T-helper 2 cell (primary cell): ENCODE data around the gene ZFHX2.
A peak's percentile ranks its signal among the peaks of the same experiment; 100 is the strongest.

Experiments used
- DNase-seq, 5 experiments: peaks; one replicate each; pipeline versions ENCODE4 v3.0.0 to v3.0.0-alpha.2; 2012 to 2022

The ZFHX2 gene

GRCh38 chr14:23559010-23559925 lies 7.7 kb upstream of the ZFHX2 start:
- DNase-seq: peak; percentile 33 to 66 (median 56)

GRCh38 chr14:23558346-23559009 lies 6.9 kb upstream of the ZFHX2 start:
- no peak for DNase-seq

- DNase-seq: no peak
Observed at GRCh38 chr14:23557946-23558345, 6.4 kb upstream of the ZFHX2 start.

GRCh38 chr14:23557521-23557920 lies 6.0 kb upstream of the ZFHX2 start:
- DNase-seq: no peak

- DNase-seq: peak in 1 of 5 experiments; percentile 19
Observed at GRCh38 chr14:23556700-23557440, 5.3 kb upstream of the ZFHX2 start.

- peak; percentile 71 to 93 (median 88) for DNase-seq
Observed at GRCh38 chr14:23555882-23556699, 4.5 kb upstream of the ZFHX2 start, which contains the start of gene THTPA. THTPA (plus strand) TSS chr14:23556271; CDS start chr14:23556758, 487 bp downstream.

- DNase-seq: no peak
Observed at GRCh38 chr14:23555533-23555881, 3.9 kb upstream of the ZFHX2 start.

- DNase-seq: no peak
Observed at GRCh38 chr14:23550812-23551265, 726 bp downstream of the ZFHX2 start.

- DNase-seq: no peak
Observed at GRCh38 chr14:23550131-23550811, 1.3 kb downstream of the ZFHX2 start.

GRCh38 chr14:23548351-23549318 lies 2.9 kb downstream of the ZFHX2 start:
- no peak for DNase-seq

GRCh38 chr14:23547924-23548323 lies 3.6 kb downstream of the ZFHX2 start:
- DNase-seq: no peak

GRCh38 chr14:23546450-23547035 lies 5.0 kb downstream of the ZFHX2 start:
- no peak for DNase-seq

GRCh38 chr14:23545740-23546365 lies 5.7 kb downstream of the ZFHX2 start:
- no peak for DNase-seq

- no peak for DNase-seq
Observed at GRCh38 chr14:23544511-23545447, 6.8 kb downstream of the ZFHX2 start.

GRCh38 chr14:23543403-23543802 lies 8.2 kb downstream of the ZFHX2 start:
- no peak for DNase-seq

GRCh38 chr14:23542261-23542660 lies 9.3 kb downstream of the ZFHX2 start:
- DNase-seq: no peak

- DNase-seq: no peak
Observed at GRCh38 chr14:23540141-23540469, 11.5 kb downstream of the ZFHX2 start.
